Astrocyte of the spinal cord (primary cell): ENCODE results near the gene FOXD2.

Experiments used
- DNase-seq: peaks from one replicate; pipeline ENCODE4 v3.0.0; 2011; ENCODE audit warnings: low read depth, low spot score
- H3K4me3 ChIP-seq: 2 replicates; pipeline ENCODE4 v1.5.1; 2011; ENCODE audit warnings: low read depth, mild to moderate bottlenecking, low read length, moderate library complexity
- CTCF ChIP-seq: IDR thresholded peaks from 2 replicates; pipeline ENCODE4 v1.5.1; 2012; ENCODE audit warnings: low read depth, mild to moderate bottlenecking, low read length, inconsistent platforms
- in situ Hi-C: cut with HindIII; loops from 2 replicates; pipeline ENCODE4 v1.10.0; 2017; ENCODE audit warnings: low sequenced_read_pairs

The FOXD2 gene

GRCh38 chr1:47459253-47459788, 21.5 kb downstream of the FOXD2 start:
- no peak overlapping the region for H3K4me3 ChIP-seq
- DNase-seq: no peak
- in situ Hi-C loops: no loop called here
- no peak for TF ChIP-seq CTCF

- no peak for TF ChIP-seq CTCF
- in situ Hi-C loops: no loop called here
- no peak overlapping the region for H3K4me3 ChIP-seq
- no peak for DNase-seq
Observed at GRCh38 chr1:47460040-47460439, 22.2 kb downstream of the FOXD2 start.

GRCh38 chr1:47460456-47460855, 22.6 kb downstream of the FOXD2 start:
- no peak for TF ChIP-seq CTCF
- no peak for DNase-seq
- H3K4me3 ChIP-seq: no peak overlapping the region
- in situ Hi-C loops: no loop called here

GRCh38 chr1:47465605-47466004, 27.8 kb downstream of the FOXD2 start:
- no peak overlapping the region for H3K4me3 ChIP-seq
- in situ Hi-C loops: no loop called here
- DNase-seq: no peak
- no peak for TF ChIP-seq CTCF

GRCh38 chr1:47468709-47469389, 31.0 kb downstream of the FOXD2 start:
- no peak for TF ChIP-seq CTCF
- DNase-seq: no peak
- no peak overlapping the region for H3K4me3 ChIP-seq
- in situ Hi-C loops: no loop called here

- DNase-seq: no peak
- H3K4me3 ChIP-seq: no peak overlapping the region
- in situ Hi-C loops: no loop called here
- no peak for TF ChIP-seq CTCF
Observed at GRCh38 chr1:47469390-47469759, 31.5 kb downstream of the FOXD2 start.
